Prostate gland (tissue), 2 donors: ENCODE data around the gene SHROOM2. TPM values are rescaled to one million over a fixed set of nuclear protein-coding genes. Genes with fewer than 3 reads are reported as not detected.
A peak's percentile ranks its signal among the peaks of the same experiment; 100 is the strongest.
"Not testable (repeated sequence)": the region's sequence is repeated elsewhere in the genome, so short reads cannot be mapped to it uniquely, and the experiment has no call there.

Experiments used
- DNase-seq: peaks from one replicate; pipeline ENCODE4 v3.0.0-alpha.2; 2019; ENCODE audit warnings: low spot score
- H3K27ac ChIP-seq, 2 donors: fragments of 200-600 bp; sonication (generic); 2 replicates each; pipeline ENCODE4 v1.5.1; 2017 to 2019
- H3K27me3 ChIP-seq: fragments of 200-600 bp; sonication (generic); replicated peaks from 2 replicates; pipeline ENCODE4 v1.5.1; 2019; ENCODE audit not compliant: insufficient read depth
- H3K36me3 ChIP-seq, 2 donors: fragments of 200-600 bp; sonication (generic); 1 replicate in 1 of 2; 2 replicates in 1 of 2; pipeline versions ENCODE4 v1.5.1 to v1.8.1; 2017 to 2019
- H3K4me1 ChIP-seq: fragments of 200-600 bp; sonication (generic); replicated peaks from 2 replicates; pipeline ENCODE4 v1.5.1; 2019
- H3K4me3 ChIP-seq, 2 donors: fragments of 200-600 bp; sonication (generic); 2 replicates each; pipeline ENCODE4 v1.5.1; 2017 to 2019
- H3K9me3 ChIP-seq: fragments of 200-600 bp; sonication (generic); 2 replicates; pipeline ENCODE4 v1.5.1; 2017
- CTCF ChIP-seq, 4 experiments: fragments of 200-600 bp in 2 of 4; fragments of 450-650 bp in 2 of 4; sonication (generic) in 2 of 4; IDR thresholded peaks; 1 replicate in 3 of 4; 2 replicates in 1 of 4; pipeline ENCODE4 v1.5.1; 2016 to 2019; ENCODE audit warnings: antibody characterized with exemption in 4 of 4, mild to moderate bottlenecking in 2 of 4, moderate library complexity in 2 of 4
- POLR2A ChIP-seq: fragments of 450-650 bp; IDR thresholded peaks from one replicate; pipeline ENCODE4 v1.6.1; 2016; ENCODE audit warnings: antibody characterized with exemption, mild to moderate bottlenecking
- POLR2AphosphoS5 ChIP-seq: sonication (generic); formaldehyde crosslinking; IDR thresholded peaks from one replicate; pipeline ENCODE4 v1.6.1; 2017; ENCODE audit warnings: antibody characterized with exemption
- WGBS: methylation state at CpG from one replicate; pipeline ENCODE4 v1.1.5; 2018; 5-methylcytosine and 5-hydroxymethylcytosine counted together
- intact Hi-C: fragments of 100-400 bp; cut with DNase I; formaldehyde crosslinking; loops from one replicate; pipeline ENCODE4 v1.14.2; 2022
- total RNA-seq, 2 donors: library from RNA; depleted of rRNA; stranded (reverse); fragments of >200 nt; gene quantifications; one replicate each; pipeline ENCODE4 v1.1.0, GENCODE V29; 2016

Gene SHROOM2
- total RNA-seq, 2 donors from 2014 or later, result 36.8 to 71.3 TPM

GRCh38 chrX:9807355-9808182 is 21.3 kb downstream of the SHROOM2 start:
- Histone ChIP-seq H3K4me3 (no peak overlapping the region), H3K36me3 (no peaks in the 10 kb centered on the region), H3K27me3 (no peaks in the 10 kb centered on the region), H3K4me1 (no peaks in the 10 kb centered on the region), H3K27ac (no peak overlapping the region), H3K9me3 (no peaks in the 10 kb centered on the region)
- intact Hi-C loops, result no loop called here
- TF ChIP-seq POLR2A, result no peak
- peak; percentile 31 for TF ChIP-seq POLR2AphosphoS5
- TF ChIP-seq CTCF (IDR thresholded peaks at IDR 0.05), result no peak
- DNase-seq, result peak; percentile 57
- 37% methylated on average over 9 of the region's 14 CpGs for WGBS

GRCh38 chrX:9809876-9810275 is 23.6 kb downstream of the SHROOM2 start:
- H3K4me3 ChIP-seq, H3K27me3 ChIP-seq, H3K9me3 ChIP-seq, H3K36me3 ChIP-seq, intact Hi-C loops, H3K27ac ChIP-seq, DNase-seq, H3K4me1 ChIP-seq: not testable (repeated sequence)
- 64% methylated on average over 5 of the region's 5 CpGs for WGBS

- intact Hi-C loops, H3K36me3 ChIP-seq, H3K27me3 ChIP-seq, DNase-seq, H3K4me1 ChIP-seq, H3K4me3 ChIP-seq, H3K9me3 ChIP-seq, H3K27ac ChIP-seq: not testable (repeated sequence)
- 100% methylated on average over 1 of the region's 3 CpGs for WGBS
Measured at GRCh38 chrX:9811086-9811485, 24.9 kb downstream of the SHROOM2 start.

- Histone ChIP-seq H3K4me3 (no peak overlapping the region), H3K9me3 (no peaks in the 10 kb centered on the region), H3K36me3 (no peaks in the 10 kb centered on the region), H3K27ac (no peak overlapping the region), H3K4me1 (no peaks in the 10 kb centered on the region), H3K27me3 (no peaks in the 10 kb centered on the region)
- intact Hi-C loops, result no loop called here
- no peak for DNase-seq
- WGBS, result 65% methylated on average over 10 of the region's 10 CpGs
- TF ChIP-seq POLR2AphosphoS5, result no peak
Measured at GRCh38 chrX:9816084-9816700, 30.0 kb downstream of the SHROOM2 start.

GRCh38 chrX:9821572-9821971 is 35.3 kb downstream of the SHROOM2 start:
- intact Hi-C loops, result no loop called here
- Histone ChIP-seq H3K9me3 (no peaks in the 10 kb centered on the region), H3K4me3 (no peak overlapping the region), H3K27me3 (no peaks in the 10 kb centered on the region), H3K4me1 (no peaks in the 10 kb centered on the region), H3K36me3 (no peaks in the 10 kb centered on the region), H3K27ac (no peak overlapping the region)
- no peak for DNase-seq
- WGBS, result 92% methylated on average over 7 of the region's 7 CpGs
- TF ChIP-seq CTCF (IDR thresholded peaks at IDR 0.05) (no peak), POLR2A (no peak), POLR2AphosphoS5 (no peak)

GRCh38 chrX:9824554-9824953 is 38.3 kb downstream of the SHROOM2 start:
- WGBS, result 56% methylated on average over 8 of the region's 12 CpGs
- no peaks in the 10 kb centered on the region for H3K9me3 ChIP-seq
- intact Hi-C loops, result no loop called here
- H3K4me1 ChIP-seq, result no peaks in the 10 kb centered on the region
- no peaks in the 10 kb centered on the region for H3K27me3 ChIP-seq
- no peak overlapping the region for H3K4me3 ChIP-seq
- H3K36me3 ChIP-seq, result no peaks in the 10 kb centered on the region
- no peak for TF ChIP-seq POLR2A
- TF ChIP-seq CTCF (IDR thresholded peaks at IDR 0.05), result no peak
- no peak for TF ChIP-seq POLR2AphosphoS5
- no peak for DNase-seq
- H3K27ac ChIP-seq, result no peak overlapping the region
